H9 (cell line): ENCODE results near the gene CLPSL2. TPM values are rescaled to one million over a fixed set of nuclear protein-coding genes. Genes with fewer than 3 reads are reported as not detected.
A peak's percentile ranks its signal among the peaks of the same experiment; 100 is the strongest.

Experiments
- DNase-seq: peaks from one replicate; pipeline ENCODE4 v3.0.0-alpha.2; 2017
- H2AFZ ChIP-seq: one replicate; pipeline ENCODE4 v1.6.1; 2013; ENCODE audit warnings: mild to moderate bottlenecking, low read length, control low read depth, moderate library complexity
- H2AK5ac ChIP-seq: 2 replicates; pipeline ENCODE4 v1.6.1; 2013; ENCODE audit warnings: low read length, control low read depth, mixed read lengths; ENCODE audit not compliant: insufficient read length
- H2BK120ac ChIP-seq: one replicate; pipeline ENCODE4 v1.6.1; 2013; ENCODE audit warnings: low read depth, mild to moderate bottlenecking, low read length, control low read depth, inconsistent platforms; ENCODE audit not compliant: poor library complexity, severe bottlenecking
- H2BK12ac ChIP-seq: 2 replicates; pipeline ENCODE4 v1.6.1; 2013; ENCODE audit warnings: low read length, control low read depth, mixed read lengths, low read depth; ENCODE audit not compliant: insufficient read length
- H2BK15ac ChIP-seq: 2 replicates; pipeline ENCODE4 v1.6.1; 2013; ENCODE audit warnings: low read depth, low read length, control low read depth
- H2BK20ac ChIP-seq: one replicate; pipeline ENCODE4 v1.6.1; 2013; ENCODE audit warnings: low read depth, mild to moderate bottlenecking, low read length, control low read depth, inconsistent platforms; ENCODE audit not compliant: poor library complexity, severe bottlenecking
- H2BK5ac ChIP-seq: 2 replicates; pipeline ENCODE4 v1.6.1; 2013; ENCODE audit warnings: low read length, control low read depth, mixed read lengths; ENCODE audit not compliant: insufficient read length
- H3K14ac ChIP-seq: 2 replicates; pipeline ENCODE4 v1.6.1; 2013; ENCODE audit warnings: low read length, control low read depth; ENCODE audit not compliant: insufficient read depth
- H3K18ac ChIP-seq: 2 replicates; pipeline ENCODE4 v1.6.1; 2013; ENCODE audit warnings: low read depth, mild to moderate bottlenecking, mixed read lengths, low read length, control low read depth; ENCODE audit not compliant: insufficient read length
- H3K23ac ChIP-seq: 2 replicates; pipeline ENCODE4 v1.6.1; 2013; ENCODE audit warnings: low read length, control low read depth, mixed read lengths, low read depth; ENCODE audit not compliant: insufficient read length
- H3K23me2 ChIP-seq: 2 replicates; pipeline ENCODE4 v1.6.1; 2013; ENCODE audit warnings: low read depth, mild to moderate bottlenecking, mixed read lengths, low read length, control low read depth; ENCODE audit not compliant: insufficient read length, poor library complexity, severe bottlenecking
- H3K27ac ChIP-seq: 2 replicates; pipeline ENCODE4 v1.5.1; 2013; ENCODE audit warnings: low read length, control low read depth, mixed read lengths, low read depth; ENCODE audit not compliant: insufficient read length
- H3K27me3 ChIP-seq: 2 replicates; pipeline ENCODE4 v1.6.1; 2013; ENCODE audit warnings: low read length, control low read depth, inconsistent platforms; ENCODE audit not compliant: insufficient read depth
- H3K4ac ChIP-seq: 2 replicates; pipeline ENCODE4 v1.6.1; 2013; ENCODE audit warnings: low read depth, mild to moderate bottlenecking, control low read depth, inconsistent platforms, low read length, moderate library complexity
- H3K4me1 ChIP-seq: 2 replicates; pipeline ENCODE4 v1.6.1; 2013; ENCODE audit warnings: low read length, control low read depth, inconsistent platforms; ENCODE audit not compliant: insufficient read depth
- H3K4me2 ChIP-seq: 2 replicates; pipeline ENCODE4 v1.6.1; 2013; ENCODE audit warnings: low read length, control low read depth, mixed read lengths; ENCODE audit not compliant: insufficient read length, insufficient read depth
- H3K56ac ChIP-seq: 2 replicates; pipeline ENCODE4 v1.6.1; 2013; ENCODE audit warnings: low read depth, mild to moderate bottlenecking, mixed read lengths, low read length, control low read depth; ENCODE audit not compliant: insufficient read length
- H3K79me1 ChIP-seq: 2 replicates; pipeline ENCODE4 v1.6.1; 2013; ENCODE audit warnings: low read depth, mild to moderate bottlenecking, moderate library complexity, low read length, control low read depth, inconsistent platforms; ENCODE audit not compliant: insufficient read depth, poor library complexity, severe bottlenecking
- H3K79me2 ChIP-seq: 2 replicates; pipeline ENCODE4 v1.6.1; 2013; ENCODE audit warnings: low read length, control low read depth, inconsistent platforms; ENCODE audit not compliant: insufficient read depth
- H3K9ac ChIP-seq: 2 replicates; pipeline ENCODE4 v1.6.1; 2013; ENCODE audit warnings: low read length, control low read depth, mixed read lengths; ENCODE audit not compliant: insufficient read length; ENCODE audit errors: extremely low read depth
- H3K9me3 ChIP-seq: one replicate; pipeline ENCODE4 v1.6.1; 2013; ENCODE audit warnings: low read depth, low read length, inconsistent platforms; ENCODE audit not compliant: control insufficient read depth
- H3T11ph ChIP-seq: one replicate; pipeline ENCODE4 v1.6.1; 2013; ENCODE audit warnings: mild to moderate bottlenecking, low read length, control low read depth, inconsistent platforms
- H4K20me1 ChIP-seq: one replicate; pipeline ENCODE4 v1.6.1; 2013; ENCODE audit not compliant: control insufficient read depth, insufficient read length, insufficient read depth
- H4K5ac ChIP-seq: 2 replicates; pipeline ENCODE4 v1.6.1; 2013; ENCODE audit warnings: low read depth, mild to moderate bottlenecking, mixed read lengths, low read length, control low read depth; ENCODE audit not compliant: insufficient read length
- H4K8ac ChIP-seq: replicated peaks from 2 replicates; pipeline ENCODE4 v1.6.1; 2013; ENCODE audit warnings: low read length, control low read depth, mixed read lengths, low read depth; ENCODE audit not compliant: insufficient read length
- H4K91ac ChIP-seq: 2 replicates; pipeline ENCODE4 v1.6.1; 2013; ENCODE audit warnings: low read depth, mild to moderate bottlenecking, moderate library complexity, mixed read lengths, low read length, control low read depth; ENCODE audit not compliant: insufficient read length
- H3K27ac Mint-ChIP-seq, 3 experiments: 2 replicates in 2 of 3; 3 replicates in 1 of 3; pipeline ENCODE4 v1.8.0; 2020 to 2021; ENCODE audit warnings: mixed read lengths in 3 of 3, mild to moderate bottlenecking in 1 of 3, moderate library complexity in 1 of 3
- H3K27me3 Mint-ChIP-seq: 2 replicates; pipeline ENCODE4 v1.8.0; 2021; ENCODE audit warnings: low read depth, mild to moderate bottlenecking, moderate library complexity, mixed read lengths
- H3K36me3 Mint-ChIP-seq, 3 experiments: 2 replicates in 2 of 3; 3 replicates in 1 of 3; pipeline ENCODE4 v1.8.0; 2020 to 2021; ENCODE audit warnings: low read depth in 3 of 3, mixed read lengths in 3 of 3; ENCODE audit not compliant: insufficient read depth in 1 of 3
- H3K4me1 Mint-ChIP-seq, 2 experiments: 2 replicates each; pipeline ENCODE4 v1.8.0; 2020; ENCODE audit warnings: mixed read lengths in 2 of 2
- H3K4me3 Mint-ChIP-seq, 2 experiments: 2 replicates in 1 of 2; 3 replicates in 1 of 2; pipeline ENCODE4 v1.8.0; 2020 to 2021; ENCODE audit warnings: mild to moderate bottlenecking in 2 of 2, mixed read lengths in 2 of 2, moderate library complexity in 1 of 2
- H3K9me3 Mint-ChIP-seq, 2 experiments: 2 replicates in 1 of 2; 3 replicates in 1 of 2; pipeline ENCODE4 v1.8.0; 2020; ENCODE audit warnings: mild to moderate bottlenecking in 2 of 2, mixed read lengths in 2 of 2, moderate library complexity in 1 of 2
- CTCF ChIP-seq: fragments of 200-600 bp; sonication (generic); conservative IDR thresholded peaks from 3 replicates; pipeline ENCODE4 v1.8.0; 2021; ENCODE audit warnings: antibody characterized with exemption, mild to moderate bottlenecking
- WGBS: extraction: QIAGEN DNeasy Blood & Tissue Kit; methylation state at CpG from one replicate; pipeline ENCODE4 v1.1.7; 2013; ENCODE audit warnings: missing lambda C conversion rate, low lambda C conversion rate, mixed read lengths; ENCODE audit not compliant: insufficient read length; ENCODE audit errors: extremely low coverage; 5-methylcytosine and 5-hydroxymethylcytosine counted together
- total RNA-seq: library from RNA; stranded (reverse); gene quantifications from 2 replicates; pipeline ENCODE4 v1.2.1, GENCODE V29; 2021

Gene CLPSL2
- total RNA-seq, 1 experiment from 2014 or later, result 4.4 TPM

GRCh38 chr6:35739645-35740524 is 36.5 kb upstream of the CLPSL2 start:
- peak overlapping the region; percentile 87 for H3K27ac ChIP-seq
- no peak overlapping the region for H4K8ac ChIP-seq
- Mint-ChIP-seq H3K4me3 (peak overlapping the region; percentile 43 to 45), H3K27me3 (no peaks in the 10 kb centered on the region), H3K36me3 (no peaks in the 10 kb centered on the region), H3K9me3 (no peaks in the 10 kb centered on the region), H3K27ac (peak overlapping the region; percentile 97 to 99 (median 98)), H3K4me1 (peaks cover 58 to 67% of the 10 kb centered on the region in 2 experiments)
- no peaks in the 10 kb centered on the region for H4K20me1 ChIP-seq
- peak overlapping the region; percentile 54 for H4K5ac ChIP-seq
- H3K23ac ChIP-seq, result no peak overlapping the region
- H3K27me3 ChIP-seq, result no peaks in the 10 kb centered on the region
- H3K4me2 ChIP-seq, result peak overlapping the region; percentile 13
- peak overlapping the region; percentile 0 for H2BK120ac ChIP-seq
- no peak for TF ChIP-seq CTCF
- no peak overlapping the region for H3K4ac ChIP-seq
- no peak overlapping the region for H2BK15ac ChIP-seq
- no peak overlapping the region for H2AFZ ChIP-seq
- H3T11ph ChIP-seq, result peak overlapping the region; percentile 74
- H3K4me1 ChIP-seq, result peaks cover 7% of the 10 kb centered on the region; the same call in 1 of the 2 replicates
- no peaks in the 10 kb centered on the region for H3K23me2 ChIP-seq
- peak overlapping the region; percentile 91 for H2BK5ac ChIP-seq
- H2BK20ac ChIP-seq, result no peak overlapping the region
- no peaks in the 10 kb centered on the region for H3K9me3 ChIP-seq
- peak overlapping the region; percentile 75; the same call in 1 of the 2 replicates for H3K14ac ChIP-seq
- H3K79me1 ChIP-seq, result no peaks in the 10 kb centered on the region
- peak; percentile 74 for DNase-seq
- peak overlapping the region; percentile 95 for H3K18ac ChIP-seq
- H2BK12ac ChIP-seq, result peak overlapping the region; percentile 59
- H2AK5ac ChIP-seq, result peak overlapping the region; percentile 19
- H3K56ac ChIP-seq, result no peak overlapping the region
- no CpG with 5 or more reads among the region's 5 CpGs for WGBS
- peak overlapping the region; percentile 30 for H3K9ac ChIP-seq
- H4K91ac ChIP-seq, result peak overlapping the region; percentile 15
- H3K79me2 ChIP-seq, result no peaks in the 10 kb centered on the region
